ENCODE results near the gene CRACR2B.
A peak's percentile ranks its signal among the peaks of the same experiment; 100 is the strongest.

CRACR2B gene

GRCh38 chr11:802018-802617, 25.6 kb upstream of the CRACR2B start (continued):
- TF ChIP-seq GLI4 (tag by site-specific recombination; IDR thresholded peaks at IDR 0.05) (no peak), ZNF274 (IDR thresholded peaks at IDR 0.05; ENCODE audit: low read length) (no peak), ZNF274 (tag by site-specific recombination; IDR thresholded peaks at IDR 0.05; ENCODE audit: borderline replicate concordance) (no peak), AEBP2 (tag by site-specific recombination; IDR thresholded peaks at IDR 0.05; ENCODE audit: borderline replicate concordance) (no peak), KLF8 (tag by site-specific recombination; IDR thresholded peaks at IDR 0.05) (no peak), ZNF280C (tag by site-specific recombination; IDR thresholded peaks at IDR 0.05) (no peak), PRDM2 (tag by site-specific recombination; IDR thresholded peaks at IDR 0.05; ENCODE audit: borderline replicate concordance) (no peak), SCRT2 (tag by site-specific recombination; IDR thresholded peaks at IDR 0.05) (peak; percentile 78), ZNF223 (tag by site-specific recombination; IDR thresholded peaks at IDR 0.05) (no peak), ZNF23 (tag by site-specific recombination; IDR thresholded peaks at IDR 0.05; ENCODE audit: borderline replicate concordance) (no peak), HIC1 (tag by site-specific recombination; IDR thresholded peaks at IDR 0.05) (peak; percentile 67; the same call in 1 of the 2 replicates), SP2 (tag by site-specific recombination; IDR thresholded peaks at IDR 0.05) (no peak), RBAK (tag by site-specific recombination; IDR thresholded peaks at IDR 0.05) (no peak), BCL11B (tag by site-specific recombination; IDR thresholded peaks at IDR 0.05; ENCODE audit: low read depth) (no peak), GLIS2 (tag by site-specific recombination; IDR thresholded peaks at IDR 0.05) (0 out of 2 replicates have a peak, but pooled peaks have one; percentile 11), ZNF514 (tag by site-specific recombination; IDR thresholded peaks at IDR 0.05) (no peak), ZNF513 (tag by site-specific recombination; IDR thresholded peaks at IDR 0.05) (no peak), ZNF148 (tag by site-specific recombination; IDR thresholded peaks at IDR 0.05; ENCODE audit: borderline replicate concordance) (no peak), ZNF302 (tag by site-specific recombination; IDR thresholded peaks at IDR 0.05; ENCODE audit: low read depth) (no peak), SCRT1 (tag by site-specific recombination; IDR thresholded peaks at IDR 0.05; ENCODE audit: borderline replicate concordance) (peak; percentile 70; the same call in 1 of the 2 replicates), ZNF501 (tag by site-specific recombination; IDR thresholded peaks at IDR 0.05) (no peak), ATF2 (tag by site-specific recombination; IDR thresholded peaks at IDR 0.05; ENCODE audit: low read depth) (no peak)

All from HEK293 (cell line).